HuH-7 (cell line): ENCODE data around the gene ZNF283.

Experiments
- DNase-seq: peaks from one replicate; pipeline ENCODE4 v3.0.0; 2011; ENCODE audit warnings: low spot score

Gene ZNF283

GRCh38 chr19:43826787-43827754, at the start of gene ZNF283:
Gene ZNF283 (plus strand): TSS chr19:43827321. CDS start chr19:43833505, 6,184 bp downstream.
- DNase-seq = peak; percentile 89

DNA sequence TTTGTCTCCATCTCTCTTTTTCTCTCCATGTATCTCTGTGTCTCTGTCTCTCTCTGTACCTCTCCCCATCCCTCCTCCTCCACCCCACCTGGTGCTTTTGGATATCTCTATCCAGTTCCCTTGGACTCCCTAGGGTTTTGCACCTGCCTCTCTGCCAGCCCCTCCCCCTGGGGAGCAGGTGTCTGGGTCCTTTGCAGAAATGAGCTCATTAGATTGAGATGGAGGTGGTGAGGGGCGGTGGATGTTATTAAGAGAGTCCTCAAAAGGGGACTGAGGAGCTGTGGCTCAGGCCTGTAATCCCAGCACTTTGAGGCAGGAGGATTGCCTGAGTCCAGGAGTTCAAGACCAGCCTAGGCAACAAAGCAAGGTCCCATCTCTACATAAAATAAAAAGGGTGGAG, 48.5 kb upstream of the ZNF283 start:
- no peak for DNase-seq

DNA sequence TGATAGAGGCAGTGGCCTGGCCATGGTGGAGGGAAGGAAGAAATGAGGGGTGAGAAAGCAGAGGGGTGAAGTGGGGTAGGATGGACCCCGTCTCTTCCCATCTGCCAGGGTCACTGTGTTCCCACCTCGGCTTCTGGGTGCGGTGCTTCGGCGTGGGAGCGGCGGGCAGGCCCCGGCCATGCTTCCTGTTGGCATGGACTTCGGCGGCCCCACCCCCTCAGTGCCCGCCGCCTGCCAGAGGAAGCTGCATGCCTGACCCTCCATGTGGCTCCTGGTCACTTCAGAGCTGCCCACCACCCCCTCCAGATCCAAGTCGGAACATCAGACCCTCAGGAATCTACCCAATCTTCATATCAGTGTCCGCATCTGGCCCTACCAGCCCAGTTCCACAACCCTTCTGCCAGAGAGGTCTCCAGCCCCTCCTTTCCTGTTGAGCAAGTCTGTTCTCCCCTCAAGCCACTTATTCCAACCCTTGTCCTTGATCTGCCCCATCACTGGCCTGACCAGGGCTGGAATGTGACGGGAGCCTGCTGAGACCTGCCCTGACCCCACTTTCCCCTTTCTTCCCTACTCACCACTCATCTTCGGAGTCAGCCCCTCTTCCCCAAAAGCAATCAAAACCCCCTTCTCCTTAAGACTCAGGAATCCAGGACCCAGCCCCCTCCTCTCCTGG, 47.8 kb upstream of the ZNF283 start:
- no peak for DNase-seq

GRCh38 chr19:43779820-43780219, 47.3 kb upstream of the ZNF283 start:
- no peak for DNase-seq

- DNase-seq = no peak
Observed at GRCh38 chr19:43780706-43781525, 46.2 kb upstream of the ZNF283 start, which contains the start of gene KCNN4. Gene KCNN4 (minus strand): TSS chr19:43780973. CDS start chr19:43780861, 112 bp downstream.

DNA sequence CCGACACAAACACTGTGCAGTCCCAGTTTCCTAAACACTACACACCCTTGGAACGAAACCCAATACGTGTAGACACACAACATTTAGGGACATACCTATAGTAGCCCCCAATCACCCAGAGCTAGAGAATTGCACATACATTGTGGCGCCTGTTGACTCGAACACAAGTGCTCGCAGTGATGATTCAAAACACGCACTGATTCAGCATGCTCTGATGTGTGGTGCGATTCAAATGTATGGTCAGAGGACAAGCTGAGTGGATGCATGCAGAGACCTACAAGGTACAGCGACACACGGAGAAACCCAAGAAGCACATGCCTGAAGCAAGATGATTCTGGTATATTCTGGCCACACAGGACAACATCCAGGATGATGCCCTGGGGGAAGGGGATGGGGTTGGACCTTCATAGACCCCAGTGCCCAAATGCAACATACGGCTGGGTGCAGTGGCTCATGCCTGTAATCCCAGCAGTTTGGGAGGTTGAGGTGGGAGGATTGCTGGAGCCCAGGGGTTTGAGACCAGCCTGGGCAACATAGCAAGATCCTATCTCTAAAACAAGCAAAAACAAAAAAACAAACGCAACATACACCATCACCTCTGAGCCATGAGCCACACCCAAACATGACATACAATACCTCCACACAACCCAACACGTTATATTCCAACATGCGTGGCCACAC, 45.4 kb upstream of the ZNF283 start:
- DNase-seq = no peak

DNA sequence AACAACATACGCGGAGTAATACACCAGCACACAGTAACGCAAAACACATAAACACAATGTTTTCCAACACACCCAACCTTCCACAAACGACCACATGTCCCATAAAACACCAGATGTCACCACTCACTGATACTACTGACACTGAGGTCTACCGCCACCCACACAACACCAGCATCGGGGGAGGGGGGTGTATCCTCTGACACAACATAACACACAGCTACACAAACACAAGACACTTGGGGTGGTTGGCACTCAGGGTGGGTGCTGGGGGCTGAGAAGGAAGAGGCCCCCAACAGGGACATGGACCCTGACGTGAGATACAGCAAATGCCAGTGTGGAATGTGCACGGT, 44.8 kb upstream of the ZNF283 start:
- no peak for DNase-seq

GRCh38 chr19:43782689-43783231, 44.4 kb upstream of the ZNF283 start:
- DNase-seq = no peak

GRCh38 chr19:43783636-43784035, 43.5 kb upstream of the ZNF283 start:
- no peak for DNase-seq

- DNase-seq = no peak
Observed at GRCh38 chr19:43784241-43784980, 42.7 kb upstream of the ZNF283 start.

DNA sequence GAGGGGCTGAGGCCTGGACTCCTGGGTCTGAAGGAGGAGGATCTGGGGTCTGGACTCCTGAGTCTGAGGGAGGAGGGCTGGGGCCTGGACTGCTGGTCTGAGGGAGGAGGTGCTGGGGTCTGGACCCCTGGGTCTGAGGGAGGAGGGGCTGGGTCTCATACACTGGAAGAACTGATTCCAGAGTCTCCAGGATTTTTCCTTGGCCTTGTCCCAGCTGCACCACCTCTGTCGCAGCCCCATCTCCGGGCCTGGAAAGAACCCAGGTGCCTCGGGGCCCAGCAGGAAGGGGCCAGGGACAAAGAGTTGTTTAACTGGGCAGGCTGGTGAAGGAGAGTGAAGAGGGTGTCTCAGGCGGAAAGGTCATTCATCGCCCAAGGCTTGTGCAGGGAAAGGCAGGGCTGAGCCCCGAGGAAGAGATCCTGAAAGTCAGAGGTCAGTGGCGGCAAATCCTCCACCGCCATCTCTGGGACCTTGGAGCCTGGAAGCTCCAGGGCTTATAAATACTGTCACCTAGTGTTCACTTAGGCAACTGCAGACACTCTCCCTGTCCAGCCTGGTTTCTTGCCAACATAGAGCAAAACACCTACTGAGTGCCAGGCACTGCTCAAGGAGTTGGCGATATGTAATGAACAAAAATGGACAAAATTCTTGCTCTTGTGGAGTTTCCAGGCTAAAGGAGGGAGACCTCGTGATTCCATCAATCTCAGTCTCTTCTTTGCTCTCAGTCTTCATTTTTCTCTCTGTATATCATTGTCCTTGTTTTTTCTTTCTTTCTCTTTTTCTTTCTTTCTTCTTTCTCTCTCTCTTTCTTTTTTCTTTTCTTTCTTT, 41.9 kb upstream of the ZNF283 start:
- peak; percentile 84 for DNase-seq

GRCh38 chr19:43786665-43787064, 40.5 kb upstream of the ZNF283 start:
- DNase-seq = no peak

- DNase-seq = no peak
Observed at GRCh38 chr19:43789029-43789428, 38.1 kb upstream of the ZNF283 start.

GRCh38 chr19:43790587-43790986, 36.5 kb upstream of the ZNF283 start:
- no peak for DNase-seq

DNA sequence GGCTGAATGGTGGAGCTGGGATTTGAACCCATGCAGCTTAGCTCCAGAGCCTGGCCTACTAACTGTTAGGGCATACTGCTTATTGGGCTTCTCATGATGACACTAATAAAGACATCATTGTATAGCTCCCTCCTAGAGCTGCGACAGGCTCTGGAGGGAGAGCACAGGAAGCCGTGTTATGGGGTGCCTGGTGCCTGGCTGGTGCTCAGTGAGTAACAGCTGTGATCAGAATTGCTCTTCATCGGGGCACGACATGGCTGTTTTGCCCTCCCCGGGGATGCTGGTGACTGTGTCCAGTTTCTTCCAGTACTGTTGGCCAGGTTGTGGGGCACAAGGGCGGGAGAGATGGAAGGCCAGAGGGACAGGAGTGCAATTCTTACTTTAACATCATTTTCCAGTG, 30.0 kb upstream of the ZNF283 start:
- DNase-seq = no peak

- no peak for DNase-seq
Observed at GRCh38 chr19:43797556-43797955, 29.6 kb upstream of the ZNF283 start.

GRCh38 chr19:43798026-43798545, 29.0 kb upstream of the ZNF283 start:
- DNase-seq = no peak

DNA sequence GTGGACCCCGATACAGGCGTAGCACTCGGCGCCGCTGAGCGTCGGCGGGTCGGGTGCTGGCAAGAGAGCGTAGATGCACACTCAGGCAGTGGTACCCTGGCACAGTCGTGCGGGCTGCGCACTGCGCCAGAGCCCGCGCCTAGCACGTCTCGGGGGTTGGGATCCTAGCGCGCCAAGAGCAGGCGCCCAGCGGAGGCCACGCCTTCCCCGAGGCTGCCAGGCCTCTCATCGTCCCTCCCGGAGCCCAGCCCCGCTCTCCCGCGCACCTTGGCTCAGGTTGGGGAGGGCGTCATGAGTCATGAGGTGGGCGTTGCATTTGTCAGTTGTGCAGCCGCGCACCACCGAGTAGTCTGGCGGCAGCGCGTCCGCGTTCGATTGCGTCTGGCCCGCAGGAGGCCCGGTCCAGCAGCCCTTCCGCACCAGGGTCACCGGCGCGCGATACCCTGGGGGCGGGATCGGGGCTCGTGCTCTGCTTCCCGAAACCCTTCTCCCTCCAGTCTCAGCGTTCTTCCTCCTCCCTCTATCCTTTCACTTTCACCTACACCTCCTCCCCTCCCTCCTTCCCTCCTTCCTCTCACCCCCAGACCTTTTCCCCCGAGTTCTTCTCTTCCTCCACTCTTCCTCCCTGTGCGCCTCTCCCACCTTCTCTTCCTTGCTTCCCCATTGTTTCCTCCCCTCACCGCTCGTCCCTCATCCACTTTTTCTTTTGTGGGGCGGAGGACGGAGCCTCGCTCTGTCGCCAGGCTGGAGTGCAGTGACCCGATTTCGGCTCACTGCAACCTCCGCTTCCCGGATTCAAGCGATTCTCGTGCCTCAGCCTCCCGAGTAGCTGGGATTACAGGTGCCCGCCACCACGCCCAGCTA, 28.3 kb upstream of the ZNF283 start:
- DNase-seq = no peak
